ENCODE results near the gene COL17A1. TPM values are rescaled to one million over a fixed set of nuclear protein-coding genes. Genes with fewer than 3 reads are reported as not detected.

The COL17A1 gene
- total and polyA plus RNA-seq, 2 of the 13 experiments (the other 11 are each of a cell fraction or from before 2014, with no cell fraction given), result 0.03 TPM; not detected in 1

- Histone ChIP-seq H3K9me3 (ENCODE audit: low read length) (no peaks in the 10 kb centered on the region), H4K20me1 (ENCODE audit: insufficient read depth, low read length) (no peaks in the 10 kb centered on the region), H3K4me2 (ENCODE audit: low read depth, low read length) (no peak overlapping the region), H3K36me3 (replicated peaks in 1 of 2; ENCODE audit: control insufficient read depth in 1 of 2, insufficient read depth in 2 of 2, low read length in 2 of 2) (peaks cover 1 to 7% of the 10 kb centered on the region in 2 experiments; a peak in 2 of 5 replicates), H3K79me2 (ENCODE audit: insufficient read depth, low read length) (peaks cover 12% of the 10 kb centered on the region), H3K27me3 (ENCODE audit: control insufficient read depth in 1 of 2, insufficient read depth in 2 of 2, low read length in 2 of 2) (no peaks in the 10 kb centered on the region), H2AFZ (ENCODE audit: low read length) (no peak overlapping the region), H3K4me1 (ENCODE audit: insufficient read depth, low read length) (no peaks in the 10 kb centered on the region), H3K9ac (ENCODE audit: insufficient read depth, low read depth, low read length) (no peak overlapping the region), H3K4me3 (replicated peaks in 1 of 3; ENCODE audit: insufficient read depth in 1 of 3, low read depth in 2 of 3, low read length in 3 of 3) (no peak overlapping the region), H3K27ac (ENCODE audit: extremely low read length, insufficient read depth, low read length) (no peak overlapping the region)
- no TSS peak for BruUV-seq (replicated peaks)
- WGBS (ENCODE audit: low lambda C conversion rate), result 96% methylated on average over 3 of the region's 3 CpGs
- in situ Hi-C loops (cut with HindIII; ENCODE audit: extremely low pct_ligation_motif_present, low pct_unique_long_range_greater_than_20kb), result no loop called here
- DNase-seq (ENCODE audit: low spot score) (no peak), FAIRE-seq (no peak), ATAC-seq (no peak)
- intact Hi-C loops (cut with micrococcal nuclease; ENCODE audit: unreplicated experiment), result no loop called here
- POLR2A ChIA-PET, result no interaction called here
- CTCF ChIA-PET (ENCODE audit: low intra/inter-chr PET ratio, low total read pairs), result no interaction called here
- TF ChIP-seq SMYD3 (CRISPR knock-in tag; IDR thresholded peaks at IDR 0.05) (no peak), ZNF484 (CRISPR knock-in tag; IDR thresholded peaks at IDR 0.05; ENCODE audit: borderline replicate concordance, low read depth) (no peak), THYN1 (CRISPR knock-in tag; IDR thresholded peaks at IDR 0.05; ENCODE audit: borderline replicate concordance, low read depth) (no peak), TRAFD1 (CRISPR knock-in tag; IDR thresholded peaks at IDR 0.05; ENCODE audit: borderline replicate concordance) (no peak), ZMYM3 (CRISPR knock-in tag; IDR thresholded peaks at IDR 0.05) (no peak), ZNF549 (CRISPR knock-in tag; IDR thresholded peaks at IDR 0.05) (no peak), ZNF430 (CRISPR knock-in tag; IDR thresholded peaks at IDR 0.05) (no peak), ZBTB33 (CRISPR knock-in tag; IDR thresholded peaks at IDR 0.05) (no peak), MLXIP (CRISPR knock-in tag; IDR thresholded peaks at IDR 0.05; ENCODE audit: borderline replicate concordance) (no peak), SNRNP70 (IDR thresholded peaks at IDR 0.05; ENCODE audit: low read depth, low read length) (no peak), ESRRA (CRISPR knock-in tag; IDR thresholded peaks at IDR 0.05; ENCODE audit: low read depth) (no peak), ZNF775 (CRISPR knock-in tag; IDR thresholded peaks at IDR 0.05; ENCODE audit: borderline replicate concordance) (no peak), PHB2 (IDR thresholded peaks at IDR 0.05; ENCODE audit: partially characterized antibody) (no peak), HMGXB4 (CRISPR knock-in tag; IDR thresholded peaks at IDR 0.05; ENCODE audit: borderline replicate concordance in 1 of 2, low read depth in 1 of 2) (no peak)
Measured at GRCh38 chr10:103990121-103990520, 95.6 kb downstream of the COL17A1 start.
